ENCODE results near the gene HELB. TPM values are rescaled to one million over a fixed set of nuclear protein-coding genes. Genes with fewer than 3 reads are reported as not detected.

Gene HELB
- total RNA-seq, 4 donors from 2014 or later, result 1.3 to 5.0 (median 1.9) TPM

GRCh38 chr12:66331016-66331415, 28.7 kb downstream of the HELB start:
- Histone ChIP-seq H3K4me3 (no peak overlapping the region), H3K9me3 (no peaks in the 10 kb centered on the region), H3K27ac (replicated peaks in 1 of 4) (no peak overlapping the region), H3K4me1 (no peaks in the 10 kb centered on the region), H3K36me3 (peaks cover 0 to 22% (median 9%) of the 10 kb centered on the region in 4 donors), H3K27me3 (no peaks in the 10 kb centered on the region)
- TF ChIP-seq EP300 (IDR thresholded peaks at IDR 0.05) (no peak), POLR2A (IDR thresholded peaks at IDR 0.05; ENCODE audit: low read depth) (no peak), CTCF (IDR thresholded peaks at IDR 0.05) (no peak), POLR2AphosphoS5 (IDR thresholded peaks at IDR 0.05) (no peak)
- no peak for DNase-seq (ENCODE audit: extremely low spot score)
- intact Hi-C loops (cut with DNase I), result no loop called here
- WGBS, result 94% methylated on average over 13 of the region's 13 CpGs

- TF ChIP-seq POLR2A (IDR thresholded peaks at IDR 0.05; ENCODE audit: low read depth) (no peak), EP300 (IDR thresholded peaks at IDR 0.05) (no peak), POLR2AphosphoS5 (IDR thresholded peaks at IDR 0.05) (no peak), CTCF (IDR thresholded peaks at IDR 0.05) (no peak)
- no peak for DNase-seq (ENCODE audit: extremely low spot score)
- intact Hi-C loops (cut with DNase I), result no loop called here
- WGBS, result 93% methylated on average over 1 of the region's 1 CpG
- Histone ChIP-seq H3K27ac (replicated peaks in 1 of 4) (no peak overlapping the region), H3K4me3 (no peak overlapping the region), H3K9me3 (no peaks in the 10 kb centered on the region), H3K4me1 (no peaks in the 10 kb centered on the region), H3K36me3 (peaks cover 0 to 22% (median 5%) of the 10 kb centered on the region in 4 donors), H3K27me3 (no peaks in the 10 kb centered on the region)
Observed at GRCh38 chr12:66331814-66332213, 29.5 kb downstream of the HELB start.

GRCh38 chr12:66335746-66336145, 33.5 kb downstream of the HELB start:
- H3K9me3 ChIP-seq, result peaks cover 0 to 12% (median 1%) of the 10 kb centered on the region in 4 donors
- intact Hi-C loops (cut with DNase I), result no loop called here
- TF ChIP-seq POLR2A (IDR thresholded peaks at IDR 0.05; ENCODE audit: low read depth) (no peak), EP300 (IDR thresholded peaks at IDR 0.05) (no peak), CTCF (IDR thresholded peaks at IDR 0.05) (no peak), POLR2AphosphoS5 (IDR thresholded peaks at IDR 0.05) (no peak)

GRCh38 chr12:66337381-66338010, 35.2 kb downstream of the HELB start:
- TF ChIP-seq POLR2AphosphoS5 (IDR thresholded peaks at IDR 0.05) (no peak), POLR2A (IDR thresholded peaks at IDR 0.05; ENCODE audit: low read depth) (no peak), CTCF (IDR thresholded peaks at IDR 0.05) (no peak), EP300 (IDR thresholded peaks at IDR 0.05) (no peak)
- no peak for DNase-seq (ENCODE audit: extremely low spot score)
- no peaks in the 10 kb centered on the region for H3K4me1 ChIP-seq
- no peaks in the 10 kb centered on the region for H3K27me3 ChIP-seq
- no peak overlapping the region for H3K27ac ChIP-seq (replicated peaks in 1 of 4)
- no peak overlapping the region for H3K4me3 ChIP-seq
- 96% methylated on average over 2 of the region's 2 CpGs for WGBS
- intact Hi-C loops (cut with DNase I), result no loop called here
- H3K9me3 ChIP-seq, result peaks cover 0 to 30% (median 17%) of the 10 kb centered on the region in 4 donors
- H3K36me3 ChIP-seq, result peaks cover 17 to 49% (median 27%) of the 10 kb centered on the region in 4 donors

More at GRCh38 chr12:66335746-66336145, 33.5 kb downstream of the HELB start:
- no peak overlapping the region for H3K4me3 ChIP-seq
- DNase-seq (ENCODE audit: extremely low spot score), result no peak
- no peak overlapping the region for H3K27ac ChIP-seq (replicated peaks in 1 of 4)
- no peaks in the 10 kb centered on the region for H3K27me3 ChIP-seq
- WGBS, result 92% methylated on average over 2 of the region's 2 CpGs
- no peaks in the 10 kb centered on the region for H3K4me1 ChIP-seq
- H3K36me3 ChIP-seq, result peaks cover 9 to 49% (median 20%) of the 10 kb centered on the region in 4 donors

All from esophagus muscularis mucosa (tissue), 4 donors.